HepG2 (cell line): ENCODE measurements around the gene HBA1. TPM values are rescaled to one million over a fixed set of nuclear protein-coding genes. Genes with fewer than 3 reads are reported as not detected.
A peak's percentile ranks its signal among the peaks of the same experiment; 100 is the strongest.

ENCODE experiments used
- AGO2 ChIP-seq: fragments of 200-400 bp; formaldehyde crosslinking; optimal IDR thresholded peaks from 2 replicates; pipeline ENCODE3; 2017; ENCODE audit warnings: mild to moderate bottlenecking, low read depth, low read length, moderate library complexity
- ATM ChIP-seq: fragments of 450-650 bp; IDR thresholded peaks from 2 replicates; pipeline ENCODE4 v1.7.1; 2017; ENCODE audit warnings: mild to moderate bottlenecking, borderline replicate concordance
- GTF2F1 ChIP-seq: fragments of 150-350 bp; IDR thresholded peaks from 2 replicates; pipeline ENCODE4 v1.6.1; 2014; ENCODE audit warnings: low read length
- HDAC1 ChIP-seq: sonication (generic); formaldehyde crosslinking; IDR thresholded peaks from 2 replicates; pipeline ENCODE4 v1.5.1; 2020; ENCODE audit warnings: mild to moderate bottlenecking, missing genetic modification reagents
- HIVEP1 ChIP-seq: sonication (generic); formaldehyde crosslinking; IDR thresholded peaks from 2 replicates; pipeline ENCODE4 v1.4.0; 2020; ENCODE audit warnings: mild to moderate bottlenecking, missing genetic modification reagents
- HNRNPLL ChIP-seq: fragments of 200-400 bp; formaldehyde crosslinking; IDR thresholded peaks from 2 replicates; pipeline ENCODE4 v1.6.1; 2017; ENCODE audit warnings: mild to moderate bottlenecking, low read depth, low read length; ENCODE audit not compliant: poor library complexity, severe bottlenecking
- LCORL ChIP-seq, 2 experiments: fragments of 450-650 bp in 1 of 2; sonication (generic) in 1 of 2; formaldehyde crosslinking in 1 of 2; IDR thresholded peaks; 2 replicates each; pipeline versions ENCODE4 v1.5.0 to v1.6.1; 2017 to 2020; ENCODE audit warnings: antibody characterized with exemption in 1 of 2, missing genetic modification reagents in 1 of 2
- PAWR ChIP-seq: sonication (generic); formaldehyde crosslinking; IDR thresholded peaks from 2 replicates; pipeline ENCODE4 v1.4.0; 2020; ENCODE audit warnings: missing genetic modification reagents, mild to moderate bottlenecking, borderline replicate concordance
- RBM39 ChIP-seq: fragments of 200-400 bp; formaldehyde crosslinking; IDR thresholded peaks from one replicate; pipeline ENCODE4 v1.6.1; 2018; ENCODE audit warnings: antibody characterized with exemption, mild to moderate bottlenecking, low read depth, low read length; ENCODE audit not compliant: poor library complexity, severe bottlenecking
- RCOR2 ChIP-seq: IDR thresholded peaks from 2 replicates; pipeline ENCODE4 v1.6.1; 2016; ENCODE audit warnings: missing biosample characterization, missing genetic modification reagents
- SP5 ChIP-seq: IDR thresholded peaks from 2 replicates; pipeline ENCODE4 v1.6.1; 2016; ENCODE audit warnings: low read depth, borderline replicate concordance
- ZNF101 ChIP-seq: sonication (generic); formaldehyde crosslinking; IDR thresholded peaks from 2 replicates; pipeline ENCODE4 v1.4.0; 2020; ENCODE audit warnings: mild to moderate bottlenecking, low read depth, missing genetic modification reagents, borderline replicate concordance
- ZNF350 ChIP-seq: sonication (generic); formaldehyde crosslinking; IDR thresholded peaks from 2 replicates; pipeline ENCODE4 v1.4.0; 2020; ENCODE audit warnings: mild to moderate bottlenecking, low read depth, missing genetic modification reagents, borderline replicate concordance
- ZNF672 ChIP-seq: sonication (generic); formaldehyde crosslinking; IDR thresholded peaks from 2 replicates; pipeline ENCODE4 v1.8.1; 2022; ENCODE audit warnings: missing genetic modification reagents
- ZSCAN25 ChIP-seq: sonication (generic); formaldehyde crosslinking; IDR thresholded peaks from 2 replicates; pipeline ENCODE4 v1.8.0; 2022; ENCODE audit warnings: mild to moderate bottlenecking, missing genetic modification reagents
- polyA plus RNA-seq, 8 experiments: library from polyadenylated mRNA; depleted of rRNA in 3 of 8; stranded (reverse) in 7 of 8; unstranded in 1 of 8; fragments of >200 nt; fragmentation: Illumina TruSeq in 4 of 8; extraction: Trizol in 4 of 8; gene quantifications; 2 replicates each; pipeline versions ENCODE4 v1.2.1 to v1.2.3, GENCODE V29; 2011 to 2016; ENCODE audit warnings: low read depth in 4 of 8, missing spikeins in 1 of 8, mixed read lengths in 1 of 8; ENCODE audit not compliant: insufficient read depth in 1 of 8
- total RNA-seq, 5 experiments: library from RNA; depleted of rRNA; stranded (reverse); fragments of >200 nt; fragmentation: Illumina TruSeq; extraction: Trizol; gene quantifications; 2 replicates each; pipeline ENCODE4 v1.2.3, GENCODE V29; 2016; ENCODE audit warnings: low read depth in 1 of 5
- TF ChIP-seq, protein P1 (sequence below): IDR thresholded peaks from 2 replicates; pipeline ENCODE4 v1.6.1; 2016
- TF ChIP-seq, protein P2 (sequence below): sonication (generic); formaldehyde crosslinking; IDR thresholded peaks from 2 replicates; pipeline ENCODE4 v1.4.0; 2020; ENCODE audit warnings: mild to moderate bottlenecking, missing genetic modification reagents
- TF ChIP-seq, protein P3 (sequence below): sonication (generic); formaldehyde crosslinking; IDR thresholded peaks from 2 replicates; pipeline ENCODE4 v1.5.0; 2020; ENCODE audit warnings: missing genetic modification reagents
- TF ChIP-seq, protein P4 (sequence below): sonication (generic); formaldehyde crosslinking; IDR thresholded peaks from 2 replicates; pipeline ENCODE4 v1.9.0; 2022; ENCODE audit warnings: missing genetic modification reagents, mild to moderate bottlenecking, borderline replicate concordance
- TF ChIP-seq, protein P5 (sequence below): sonication (generic); formaldehyde crosslinking; IDR thresholded peaks from 2 replicates; pipeline ENCODE4 v1.5.0; 2020; ENCODE audit warnings: missing genetic modification reagents, mild to moderate bottlenecking, borderline replicate concordance

Gene HBA1
- total and polyA plus RNA-seq, 2 of the 13 experiments (the other 11 are each of a cell fraction or from before 2014, with no cell fraction given): 0.59 TPM; not detected in 1

DNA sequence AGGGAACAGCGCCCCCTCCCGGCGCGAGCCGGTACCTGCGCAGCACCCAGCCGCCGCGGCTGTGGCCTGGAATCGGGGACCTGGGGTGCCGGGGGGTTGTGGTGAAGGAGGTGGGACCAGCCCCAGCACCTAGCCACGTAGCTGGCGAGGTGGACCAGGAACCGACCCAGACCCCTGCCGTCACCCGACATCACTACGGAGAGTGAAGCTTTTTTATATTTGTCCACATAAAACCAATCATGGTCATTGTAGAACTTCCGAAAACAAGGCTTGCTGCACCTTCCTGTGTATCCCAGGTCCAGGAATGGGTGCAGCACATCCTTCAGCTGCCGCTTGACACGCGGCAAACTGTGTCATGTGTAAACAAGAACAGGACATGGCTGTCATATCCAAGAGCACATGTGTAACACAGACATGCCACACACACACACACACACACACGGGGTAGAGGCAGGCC, 5.1 kb downstream of the HBA1 start (continued):
- TF ChIP-seq, protein P1, sequence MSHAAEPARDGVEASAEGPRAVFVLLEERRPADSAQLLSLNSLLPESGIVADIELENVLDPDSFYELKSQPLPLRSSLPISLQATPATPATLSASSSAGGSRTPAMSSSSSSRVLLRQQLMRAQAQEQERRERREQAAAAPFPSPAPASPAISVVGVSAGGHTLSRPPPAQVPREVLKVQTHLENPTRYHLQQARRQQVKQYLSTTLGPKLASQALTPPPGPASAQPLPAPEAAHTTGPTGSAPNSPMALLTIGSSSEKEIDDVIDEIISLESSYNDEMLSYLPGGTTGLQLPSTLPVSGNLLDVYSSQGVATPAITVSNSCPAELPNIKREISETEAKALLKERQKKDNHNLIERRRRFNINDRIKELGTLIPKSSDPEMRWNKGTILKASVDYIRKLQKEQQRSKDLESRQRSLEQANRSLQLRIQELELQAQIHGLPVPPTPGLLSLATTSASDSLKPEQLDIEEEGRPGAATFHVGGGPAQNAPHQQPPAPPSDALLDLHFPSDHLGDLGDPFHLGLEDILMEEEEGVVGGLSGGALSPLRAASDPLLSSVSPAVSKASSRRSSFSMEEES (CRISPR knock-in tag): no peak
- no peak for TF ChIP-seq ZSCAN25 (CRISPR knock-in tag)
- no peak for TF ChIP-seq LCORL (IDR thresholded peaks at IDR 0.05)
- TF ChIP-seq LCORL (CRISPR knock-in tag; IDR thresholded peaks at IDR 0.05): no peak; the same call in 1 of the 2 replicates
- TF ChIP-seq, protein P2, sequence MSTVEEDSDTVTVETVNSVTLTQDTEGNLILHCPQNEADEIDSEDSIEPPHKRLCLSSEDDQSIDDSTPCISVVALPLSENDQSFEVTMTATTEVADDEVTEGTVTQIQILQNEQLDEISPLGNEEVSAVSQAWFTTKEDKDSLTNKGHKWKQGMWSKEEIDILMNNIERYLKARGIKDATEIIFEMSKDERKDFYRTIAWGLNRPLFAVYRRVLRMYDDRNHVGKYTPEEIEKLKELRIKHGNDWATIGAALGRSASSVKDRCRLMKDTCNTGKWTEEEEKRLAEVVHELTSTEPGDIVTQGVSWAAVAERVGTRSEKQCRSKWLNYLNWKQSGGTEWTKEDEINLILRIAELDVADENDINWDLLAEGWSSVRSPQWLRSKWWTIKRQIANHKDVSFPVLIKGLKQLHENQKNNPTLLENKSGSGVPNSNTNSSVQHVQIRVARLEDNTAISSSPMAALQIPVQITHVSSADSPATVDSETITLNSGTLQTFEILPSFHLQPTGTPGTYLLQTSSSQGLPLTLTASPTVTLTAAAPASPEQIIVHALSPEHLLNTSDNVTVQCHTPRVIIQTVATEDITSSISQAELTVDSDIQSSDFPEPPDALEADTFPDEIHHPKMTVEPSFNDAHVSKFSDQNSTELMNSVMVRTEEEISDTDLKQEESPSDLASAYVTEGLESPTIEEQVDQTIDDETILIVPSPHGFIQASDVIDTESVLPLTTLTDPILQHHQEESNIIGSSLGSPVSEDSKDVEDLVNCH: no peak; the same call in 1 of the 2 replicates
- TF ChIP-seq, protein P3, sequence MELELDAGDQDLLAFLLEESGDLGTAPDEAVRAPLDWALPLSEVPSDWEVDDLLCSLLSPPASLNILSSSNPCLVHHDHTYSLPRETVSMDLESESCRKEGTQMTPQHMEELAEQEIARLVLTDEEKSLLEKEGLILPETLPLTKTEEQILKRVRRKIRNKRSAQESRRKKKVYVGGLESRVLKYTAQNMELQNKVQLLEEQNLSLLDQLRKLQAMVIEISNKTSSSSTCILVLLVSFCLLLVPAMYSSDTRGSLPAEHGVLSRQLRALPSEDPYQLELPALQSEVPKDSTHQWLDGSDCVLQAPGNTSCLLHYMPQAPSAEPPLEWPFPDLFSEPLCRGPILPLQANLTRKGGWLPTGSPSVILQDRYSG (CRISPR knock-in tag): no peak
- TF ChIP-seq ZNF101 (CRISPR knock-in tag): 0 out of 2 replicates have a peak, but pooled peaks have one; percentile 9
- peak; percentile 39 for TF ChIP-seq RBM39
- TF ChIP-seq ZNF672 (CRISPR knock-in tag): no peak
- TF ChIP-seq AGO2: peak; percentile 95
- no peak for TF ChIP-seq GTF2F1
- peak; percentile 16 for TF ChIP-seq SP5
- TF ChIP-seq ATM: no peak
- no peak for TF ChIP-seq HIVEP1 (CRISPR knock-in tag)
- TF ChIP-seq RCOR2: no peak
- TF ChIP-seq PAWR (CRISPR knock-in tag): no peak
- TF ChIP-seq HNRNPLL: no peak
- no peak for TF ChIP-seq ZNF350 (CRISPR knock-in tag)
- TF ChIP-seq, protein P4, sequence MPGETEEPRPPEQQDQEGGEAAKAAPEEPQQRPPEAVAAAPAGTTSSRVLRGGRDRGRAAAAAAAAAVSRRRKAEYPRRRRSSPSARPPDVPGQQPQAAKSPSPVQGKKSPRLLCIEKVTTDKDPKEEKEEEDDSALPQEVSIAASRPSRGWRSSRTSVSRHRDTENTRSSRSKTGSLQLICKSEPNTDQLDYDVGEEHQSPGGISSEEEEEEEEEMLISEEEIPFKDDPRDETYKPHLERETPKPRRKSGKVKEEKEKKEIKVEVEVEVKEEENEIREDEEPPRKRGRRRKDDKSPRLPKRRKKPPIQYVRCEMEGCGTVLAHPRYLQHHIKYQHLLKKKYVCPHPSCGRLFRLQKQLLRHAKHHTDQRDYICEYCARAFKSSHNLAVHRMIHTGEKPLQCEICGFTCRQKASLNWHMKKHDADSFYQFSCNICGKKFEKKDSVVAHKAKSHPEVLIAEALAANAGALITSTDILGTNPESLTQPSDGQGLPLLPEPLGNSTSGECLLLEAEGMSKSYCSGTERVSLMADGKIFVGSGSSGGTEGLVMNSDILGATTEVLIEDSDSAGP (CRISPR knock-in tag): peak; percentile 10; the same call in 1 of the 2 replicates
- TF ChIP-seq HDAC1: no peak; the same call in 1 of the 2 replicates
- TF ChIP-seq, protein P5, sequence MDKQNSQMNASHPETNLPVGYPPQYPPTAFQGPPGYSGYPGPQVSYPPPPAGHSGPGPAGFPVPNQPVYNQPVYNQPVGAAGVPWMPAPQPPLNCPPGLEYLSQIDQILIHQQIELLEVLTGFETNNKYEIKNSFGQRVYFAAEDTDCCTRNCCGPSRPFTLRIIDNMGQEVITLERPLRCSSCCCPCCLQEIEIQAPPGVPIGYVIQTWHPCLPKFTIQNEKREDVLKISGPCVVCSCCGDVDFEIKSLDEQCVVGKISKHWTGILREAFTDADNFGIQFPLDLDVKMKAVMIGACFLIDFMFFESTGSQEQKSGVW (CRISPR knock-in tag): no peak
